Measurements from ENCODE around the gene TPO.
"Not testable (repeated sequence)": the region's sequence is repeated elsewhere in the genome, so short reads cannot be mapped to it uniquely, and the experiment has no call there.

DNA sequence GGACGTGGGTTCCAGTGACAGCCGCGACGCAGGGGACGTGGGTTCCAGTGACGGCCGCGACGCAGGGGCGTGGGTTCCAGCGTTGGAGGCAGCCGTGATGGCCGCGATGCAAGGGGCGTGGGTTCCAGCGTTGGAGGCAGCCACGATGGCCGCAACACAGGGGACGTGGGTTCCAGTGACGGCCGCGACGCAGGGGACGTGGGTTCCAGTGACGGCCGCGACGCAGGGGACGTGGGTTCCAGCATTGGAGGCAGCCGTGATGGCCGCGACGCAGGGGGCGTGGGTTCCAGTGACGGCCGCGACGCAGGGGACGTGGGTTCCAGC lies 155.0 kb downstream of the TPO start:
- TF ChIP-seq, protein P1, sequence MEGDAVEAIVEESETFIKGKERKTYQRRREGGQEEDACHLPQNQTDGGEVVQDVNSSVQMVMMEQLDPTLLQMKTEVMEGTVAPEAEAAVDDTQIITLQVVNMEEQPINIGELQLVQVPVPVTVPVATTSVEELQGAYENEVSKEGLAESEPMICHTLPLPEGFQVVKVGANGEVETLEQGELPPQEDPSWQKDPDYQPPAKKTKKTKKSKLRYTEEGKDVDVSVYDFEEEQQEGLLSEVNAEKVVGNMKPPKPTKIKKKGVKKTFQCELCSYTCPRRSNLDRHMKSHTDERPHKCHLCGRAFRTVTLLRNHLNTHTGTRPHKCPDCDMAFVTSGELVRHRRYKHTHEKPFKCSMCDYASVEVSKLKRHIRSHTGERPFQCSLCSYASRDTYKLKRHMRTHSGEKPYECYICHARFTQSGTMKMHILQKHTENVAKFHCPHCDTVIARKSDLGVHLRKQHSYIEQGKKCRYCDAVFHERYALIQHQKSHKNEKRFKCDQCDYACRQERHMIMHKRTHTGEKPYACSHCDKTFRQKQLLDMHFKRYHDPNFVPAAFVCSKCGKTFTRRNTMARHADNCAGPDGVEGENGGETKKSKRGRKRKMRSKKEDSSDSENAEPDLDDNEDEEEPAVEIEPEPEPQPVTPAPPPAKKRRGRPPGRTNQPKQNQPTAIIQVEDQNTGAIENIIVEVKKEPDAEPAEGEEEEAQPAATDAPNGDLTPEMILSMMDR (IDR thresholded peaks at IDR 0.05) = not testable (repeated sequence)
- not testable (repeated sequence) for TF ChIP-seq POLR2A (IDR thresholded peaks at IDR 0.05)
